H1 (cell line): ENCODE data around the gene ITGB4. TPM values are rescaled to one million over a fixed set of nuclear protein-coding genes. Genes with fewer than 3 reads are reported as not detected.

Source experiments
- CTCF ChIA-PET: fragments of 300-600 bp; sonication (Branson Sonifier 250); formaldehyde crosslinking; loops from one replicate; lab custom pipeline; 2021; ENCODE audit not compliant: partially characterized antibody; lab: Charles Lee
- POLR2A ChIA-PET: fragments of 300-600 bp; sonication (Branson Sonifier 250); formaldehyde crosslinking; loops from one replicate; lab custom pipeline; 2021; ENCODE audit warnings: inconsistent platforms; ENCODE audit not compliant: partially characterized antibody; lab: Charles Lee
- DNase-seq, 2 experiments: peaks; one replicate each; pipeline versions ENCODE4 v3.0.0 to v3.0.0-alpha.2; 2010 to 2022; ENCODE audit warnings: low spot score in 2 of 2, low read depth in 1 of 2, mixed read lengths in 1 of 2
- FAIRE-seq: peaks from 2 replicates; lab custom pipeline; 2011; peaks lifted over from hg19 to GRCh38; lab: Jason Lieb, UNC
- H2AFZ ChIP-seq: 2 replicates; pipeline ENCODE4 v1.8.1; 2012; ENCODE audit warnings: low read length, inconsistent platforms
- H2AK5ac ChIP-seq: 2 replicates; pipeline ENCODE4 v1.6.1; 2013; ENCODE audit warnings: low read depth, low read length
- H2BK120ac ChIP-seq: replicated peaks from 2 replicates; pipeline ENCODE3; 2013; ENCODE audit warnings: low read depth, low read length, inconsistent platforms
- H2BK12ac ChIP-seq: 2 replicates; pipeline ENCODE4 v1.6.1; 2013; ENCODE audit warnings: low read depth, low read length
- H2BK15ac ChIP-seq: 2 replicates; pipeline ENCODE4 v1.6.1; 2013; ENCODE audit warnings: low read length
- H2BK20ac ChIP-seq: 2 replicates; pipeline ENCODE4 v1.6.1; 2013; ENCODE audit warnings: low read length
- H2BK5ac ChIP-seq: 2 replicates; pipeline ENCODE4 v1.6.1; 2013; ENCODE audit warnings: low read depth, low read length
- H3K14ac ChIP-seq: 2 replicates; pipeline ENCODE4 v1.6.1; 2013; ENCODE audit warnings: inconsistent platforms; ENCODE audit not compliant: insufficient read length
- H3K18ac ChIP-seq: 2 replicates; pipeline ENCODE4 v1.6.1; 2013; ENCODE audit warnings: low read length; ENCODE audit errors: extremely low read depth
- H3K23ac ChIP-seq: 2 replicates; pipeline ENCODE4 v1.6.1; 2013; ENCODE audit warnings: inconsistent platforms; ENCODE audit not compliant: insufficient read length
- H3K23me2 ChIP-seq: 2 replicates; pipeline ENCODE4 v1.6.1; 2013; ENCODE audit warnings: low read depth, low read length
- H3K27ac ChIP-seq: 2 replicates; pipeline ENCODE4 v1.6.1; 2011; ENCODE audit warnings: low read depth, low read length, inconsistent platforms
- H3K27me3 ChIP-seq, 4 experiments: replicated peaks in 1 of 4; 1 replicate in 1 of 4; 2 replicates in 3 of 4; pipeline versions ENCODE4 v1.6.1 to v1.8.1; 2011 to 2013; ENCODE audit warnings: low read length in 3 of 4, mild to moderate bottlenecking in 3 of 4, inconsistent platforms in 2 of 4, mixed read lengths in 2 of 4, moderate library complexity in 1 of 4; ENCODE audit not compliant: control insufficient read depth in 3 of 4, insufficient read depth in 3 of 4; ENCODE audit errors: extremely low read depth in 1 of 4
- H3K36me3 ChIP-seq, 4 experiments: 2 replicates each; pipeline versions ENCODE4 v1.6.1 to v1.8.1; 2011 to 2013; ENCODE audit warnings: mild to moderate bottlenecking in 4 of 4, low read length in 3 of 4, moderate library complexity in 2 of 4, control low read depth in 1 of 4, inconsistent platforms in 1 of 4; ENCODE audit not compliant: insufficient read depth in 4 of 4, control insufficient read depth in 2 of 4
- H3K4ac ChIP-seq: replicated peaks from 2 replicates; pipeline ENCODE3; 2013; ENCODE audit warnings: low read length, low read depth, mixed read lengths, inconsistent platforms; ENCODE audit not compliant: insufficient read length
- H3K4me1 ChIP-seq, 4 experiments: replicated peaks in 1 of 4; 1 replicate in 1 of 4; 2 replicates in 3 of 4; pipeline versions ENCODE4 v1.6.1 to v1.8.1; 2011 to 2013; ENCODE audit warnings: low read length in 3 of 4, inconsistent platforms in 2 of 4, mixed read lengths in 1 of 4; ENCODE audit not compliant: insufficient read depth in 4 of 4, control insufficient read depth in 3 of 4
- H3K4me2 ChIP-seq, 2 experiments: 2 replicates each; pipeline versions ENCODE4 v1.6.1 to v1.8.1; 2011 to 2013; ENCODE audit warnings: low read depth in 2 of 2, low read length in 2 of 2, control low read depth in 1 of 2, inconsistent platforms in 1 of 2, mild to moderate bottlenecking in 1 of 2; ENCODE audit not compliant: insufficient read depth in 1 of 2
- H3K4me3 ChIP-seq, 4 experiments: fragments of 200-600, 300-600 bp in 1 of 4; sonication (generic), shearing (Covaris generic), sonication (Bioruptor Twin) in 1 of 4; 2 replicates each; pipeline versions ENCODE4 v1.5.1 to v1.8.1; 2011 to 2016; ENCODE audit warnings: low read length in 4 of 4, low read depth in 3 of 4, control low read depth in 2 of 4, inconsistent platforms in 2 of 4, mild to moderate bottlenecking in 2 of 4, mixed read lengths in 1 of 4, moderate library complexity in 1 of 4; ENCODE audit not compliant: insufficient read depth in 2 of 4; ENCODE audit errors: extremely low read depth in 1 of 4
- H3K56ac ChIP-seq: replicated peaks from 2 replicates; pipeline ENCODE3; 2013; ENCODE audit warnings: low read depth, mild to moderate bottlenecking, mixed read lengths, low read length, inconsistent platforms; ENCODE audit not compliant: insufficient read length
- H3K79me1 ChIP-seq: 2 replicates; pipeline ENCODE4 v1.6.1; 2013; ENCODE audit warnings: low read depth, low read length, control low read depth
- H3K79me2 ChIP-seq, 2 experiments: 2 replicates each; pipeline versions ENCODE4 v1.6.1 to v1.8.1; 2012 to 2013; ENCODE audit warnings: low read length in 2 of 2, mild to moderate bottlenecking in 2 of 2, inconsistent platforms in 1 of 2; ENCODE audit not compliant: insufficient read depth in 2 of 2, control insufficient read depth in 1 of 2
- H3K9ac ChIP-seq, 4 experiments: replicated peaks in 1 of 4; 1 replicate in 1 of 4; 2 replicates in 3 of 4; pipeline versions ENCODE4 v1.6.1 to v1.8.1; 2011 to 2013; ENCODE audit warnings: low read depth in 3 of 4, low read length in 3 of 4, control low read depth in 2 of 4, mild to moderate bottlenecking in 2 of 4, moderate library complexity in 2 of 4, inconsistent platforms in 1 of 4; ENCODE audit errors: extremely low read depth in 1 of 4
- H3K9me3 ChIP-seq, 2 experiments: 2 replicates each; pipeline versions ENCODE4 v1.6.1 to v1.8.1; 2012 to 2013; ENCODE audit warnings: mild to moderate bottlenecking in 2 of 2, moderate library complexity in 2 of 2, control low read depth in 1 of 2, inconsistent platforms in 1 of 2, low read depth in 1 of 2, low read length in 1 of 2, mixed read lengths in 1 of 2; ENCODE audit not compliant: insufficient read depth in 2 of 2
- H4K20me1 ChIP-seq, 2 experiments: replicated peaks in 1 of 2; 2 replicates each; pipeline versions ENCODE3 to v1.8.1; 2011 to 2013; ENCODE audit warnings: inconsistent platforms in 2 of 2, low read length in 2 of 2, mild to moderate bottlenecking in 1 of 2; ENCODE audit not compliant: insufficient read depth in 2 of 2, control insufficient read depth in 1 of 2
- H4K5ac ChIP-seq: 2 replicates; pipeline ENCODE4 v1.6.1; 2013; ENCODE audit warnings: low read length, low read depth, mixed read lengths, inconsistent platforms; ENCODE audit not compliant: insufficient read length
- H4K8ac ChIP-seq: 2 replicates; pipeline ENCODE4 v1.8.0; 2013; ENCODE audit warnings: mild to moderate bottlenecking, moderate library complexity, low read length, inconsistent platforms; ENCODE audit not compliant: insufficient read depth; ENCODE audit errors: extremely low read depth
- H4K91ac ChIP-seq: replicated peaks from 2 replicates; pipeline ENCODE3; 2013; ENCODE audit warnings: low read length, mixed read lengths, inconsistent platforms; ENCODE audit not compliant: insufficient read length
- E2F6 ChIP-seq: IDR thresholded peaks from 2 replicates; pipeline ENCODE4 v1.6.1; 2012; ENCODE audit warnings: inconsistent platforms
- FOSL1 ChIP-seq: IDR thresholded peaks from 2 replicates; pipeline ENCODE4 v1.6.1; 2011; ENCODE audit warnings: mild to moderate bottlenecking, low read depth, low read length, moderate library complexity; ENCODE audit not compliant: insufficient read depth
- JUN ChIP-seq: IDR thresholded peaks from 2 replicates; pipeline ENCODE4 v1.6.1; 2011; ENCODE audit warnings: low read depth, mild to moderate bottlenecking, improper control_type of control experiment, low read length
- JUND ChIP-seq: IDR thresholded peaks from 2 replicates; pipeline ENCODE4 v1.6.1; 2011; ENCODE audit warnings: mild to moderate bottlenecking, improper control_type of control experiment, low read length
- MAFK ChIP-seq: IDR thresholded peaks from 2 replicates; pipeline ENCODE4 v1.6.1; 2012; ENCODE audit warnings: low read depth, mild to moderate bottlenecking, improper control_type of control experiment, low read length
- POLR2AphosphoS5 ChIP-seq: IDR thresholded peaks from 2 replicates; pipeline ENCODE4 v1.6.1; 2011; ENCODE audit warnings: low read depth, low read length
- POU5F1 ChIP-seq: IDR thresholded peaks from 2 replicates; pipeline ENCODE4 v1.6.1; 2011; ENCODE audit warnings: low read depth, mild to moderate bottlenecking, low read length, moderate library complexity
- RFX5 ChIP-seq: IDR thresholded peaks from 2 replicates; pipeline ENCODE4 v1.6.1; 2011; ENCODE audit warnings: low read depth, low read length, improper control_type of control experiment, borderline replicate concordance
- SP2 ChIP-seq: IDR thresholded peaks from 2 replicates; pipeline ENCODE4 v1.6.1; 2012; ENCODE audit warnings: mild to moderate bottlenecking, low read length, inconsistent platforms
- SP4 ChIP-seq: IDR thresholded peaks from 2 replicates; pipeline ENCODE4 v1.6.1; 2012; ENCODE audit warnings: low read length, inconsistent platforms
- TCF12 ChIP-seq: IDR thresholded peaks from 2 replicates; pipeline ENCODE4 v1.6.1; 2011; ENCODE audit warnings: low read depth, mild to moderate bottlenecking, low read length
- WGBS, 2 experiments: shearing (Covaris generic) in 1 of 2; methylation state at CpG; one replicate each; pipeline versions ENCODE4 v1.1.6 to v1.1.7; 2013 to 2015; ENCODE audit warnings: low lambda C conversion rate in 2 of 2, mixed read lengths in 2 of 2, inconsistent platforms in 1 of 2, low coverage in 1 of 2, missing lambda C conversion rate in 1 of 2; ENCODE audit not compliant: insufficient replicate concordance in 2 of 2, insufficient coverage in 1 of 2, insufficient read length in 1 of 2; ENCODE audit errors: extremely low coverage in 1 of 2, missing lambda C conversion rate in 1 of 2; 5-methylcytosine and 5-hydroxymethylcytosine counted together
- polyA plus RNA-seq, 7 experiments: library from polyadenylated mRNA; depleted of rRNA in 3 of 7; stranded (reverse) in 5 of 7; unstranded in 2 of 7; fragments of >200 nt in 5 of 7; fragments of 200-250 nt in 2 of 7; gene quantifications; 1 replicate in 5 of 7; 2 replicates in 1 of 7; 4 replicates in 1 of 7; pipeline versions ENCODE4 v1.2.1 to v1.2.3, GENCODE V29; 2011 to 2013; ENCODE audit warnings: missing spikeins in 2 of 7, mixed read lengths in 2 of 7
- total RNA-seq: library from RNA; stranded (reverse); fragmentation: NEBNext Ultra II Directional; extraction: Animal tissue kit (Norgen Biotek cat#: 25700); gene quantifications from 2 replicates; pipeline ENCODE4 v1.2.1, GENCODE V29; 2021
- TF ChIP-seq, protein P1 (sequence below), 3 experiments: IDR thresholded peaks; 1 replicate in 2 of 3; 2 replicates in 1 of 3; pipeline versions ENCODE4 v1.5.1 to v1.6.1; 2011; ENCODE audit warnings: low read length in 3 of 3, mild to moderate bottlenecking in 3 of 3, inconsistent platforms in 2 of 3, low read depth in 1 of 3, moderate library complexity in 1 of 3; ENCODE audit not compliant: insufficient read depth in 1 of 3; ENCODE audit errors: control extremely low read depth in 1 of 3

ITGB4 gene
- total and polyA plus RNA-seq, 2 of the 8 experiments (the other 6 are each of a cell fraction or from before 2014, with no cell fraction given) = 5.2 to 5.6 TPM

- H4K20me1 ChIP-seq = peaks cover 0 to 6% of the 10 kb centered on the region in 2 experiments
- no peak overlapping the region for H2AFZ ChIP-seq
- FAIRE-seq = no peak
- H3K23ac ChIP-seq = no peak overlapping the region
- no peak overlapping the region for H4K8ac ChIP-seq
- no peak overlapping the region for H2BK15ac ChIP-seq
- no peak overlapping the region for H3K9ac ChIP-seq
- no peak overlapping the region for H3K27ac ChIP-seq
- H2BK120ac ChIP-seq = no peak overlapping the region
- no peak overlapping the region for H2BK12ac ChIP-seq
- no peak overlapping the region for H3K4ac ChIP-seq
- no peaks in the 10 kb centered on the region for H3K79me2 ChIP-seq
- no peak overlapping the region for H4K5ac ChIP-seq
- no peaks in the 10 kb centered on the region for H3K4me1 ChIP-seq
- no peak overlapping the region for H2BK20ac ChIP-seq
- no peaks in the 10 kb centered on the region for H3K27me3 ChIP-seq
- no peak overlapping the region for H2BK5ac ChIP-seq
- ChIA-PET POLR2A (interaction anchor here (1.0 to 1.5 kb wide), 6 partner anchors 10 to 62 kb away, joined by 3 to 5 read pairs (median 4); no protein-coding TSS in a partner anchor), CTCF (interaction anchor here (0.6 to 9.1 kb wide), 7 partner anchors 9 to 838 kb away, joined by 3 to 87 read pairs (median 6); partner anchors contain the start of gene GALK1)
- H3K23me2 ChIP-seq = no peaks in the 10 kb centered on the region
- 92% methylated on average over 9 of the region's 9 CpGs; no CpG with 5 or more reads in 1 of the 2 experiments for WGBS, 2 experiments
- no peak overlapping the region for H2AK5ac ChIP-seq
- H3K9me3 ChIP-seq = no peaks in the 10 kb centered on the region
- no peaks in the 10 kb centered on the region for H3K79me1 ChIP-seq
- no peak overlapping the region for H3K4me2 ChIP-seq
- H3K56ac ChIP-seq = no peak overlapping the region
- H3K18ac ChIP-seq = no peak overlapping the region
- no peak for DNase-seq
- H3K4me3 ChIP-seq = no peak overlapping the region
- peaks cover 28 to 63% (median 50%) of the 10 kb centered on the region in 4 experiments for H3K36me3 ChIP-seq
- H4K91ac ChIP-seq = no peak overlapping the region
- H3K14ac ChIP-seq = no peak overlapping the region
- TF ChIP-seq MAFK (no peak), SP2 (no peak), SP4 (no peak), E2F6 (no peak), JUND (no peak), RFX5 (no peak), FOSL1 (no peak), POU5F1 (no peak), TCF12 (no peak), POLR2AphosphoS5 (no peak), JUN (no peak)
- TF ChIP-seq, protein P1, sequence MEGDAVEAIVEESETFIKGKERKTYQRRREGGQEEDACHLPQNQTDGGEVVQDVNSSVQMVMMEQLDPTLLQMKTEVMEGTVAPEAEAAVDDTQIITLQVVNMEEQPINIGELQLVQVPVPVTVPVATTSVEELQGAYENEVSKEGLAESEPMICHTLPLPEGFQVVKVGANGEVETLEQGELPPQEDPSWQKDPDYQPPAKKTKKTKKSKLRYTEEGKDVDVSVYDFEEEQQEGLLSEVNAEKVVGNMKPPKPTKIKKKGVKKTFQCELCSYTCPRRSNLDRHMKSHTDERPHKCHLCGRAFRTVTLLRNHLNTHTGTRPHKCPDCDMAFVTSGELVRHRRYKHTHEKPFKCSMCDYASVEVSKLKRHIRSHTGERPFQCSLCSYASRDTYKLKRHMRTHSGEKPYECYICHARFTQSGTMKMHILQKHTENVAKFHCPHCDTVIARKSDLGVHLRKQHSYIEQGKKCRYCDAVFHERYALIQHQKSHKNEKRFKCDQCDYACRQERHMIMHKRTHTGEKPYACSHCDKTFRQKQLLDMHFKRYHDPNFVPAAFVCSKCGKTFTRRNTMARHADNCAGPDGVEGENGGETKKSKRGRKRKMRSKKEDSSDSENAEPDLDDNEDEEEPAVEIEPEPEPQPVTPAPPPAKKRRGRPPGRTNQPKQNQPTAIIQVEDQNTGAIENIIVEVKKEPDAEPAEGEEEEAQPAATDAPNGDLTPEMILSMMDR (IDR thresholded peaks at IDR 0.05; ENCODE audit: control extremely low read depth in 1 of 3, insufficient read depth in 1 of 3, low read depth in 1 of 3, low read length in 3 of 3) = no peak
These were observed 17.7 kb upstream of the ITGB4 start for GRCh38 chr17:75703591-75703990.
